GM23338 (cell line): ENCODE data around the gene SLC9A9. TPM values are rescaled to one million over a fixed set of nuclear protein-coding genes. Genes with fewer than 3 reads are reported as not detected.

Source experiments
- ATAC-seq: fragments of 200-7000 bp; cut with Tn5 transposase; 3 replicates; pipeline ENCODE4 v1.9.1; 2020
- DNase-seq: peaks from one replicate; pipeline ENCODE4 v3.0.0-alpha.2; 2015; ENCODE audit warnings: low spot score
- H2AFZ ChIP-seq: fragments of 200-600 bp; sonication (generic); 2 replicates; pipeline ENCODE4 v1.8.0; 2016; ENCODE audit warnings: antibody characterized with exemption, mild to moderate bottlenecking, moderate library complexity
- H3F3A ChIP-seq: fragments of 200-600 bp; sonication (generic); replicated peaks from 2 replicates; pipeline ENCODE4 v1.8.0; 2017; ENCODE audit warnings: antibody characterized with exemption, mixed run types, low read depth
- H3K27ac ChIP-seq: fragments of 200-600 bp; sonication (generic); 2 replicates; pipeline ENCODE4 v1.6.1; 2016; ENCODE audit warnings: low read depth
- H3K27me3 ChIP-seq: fragments of 200-600 bp; sonication (generic); 2 replicates; pipeline ENCODE4 v1.8.0; 2016; ENCODE audit warnings: mild to moderate bottlenecking, mixed run types, moderate library complexity; ENCODE audit not compliant: insufficient read depth
- H3K36me3 ChIP-seq: fragments of 200-600 bp; sonication (generic); 2 replicates; pipeline ENCODE4 v1.8.0; 2016; ENCODE audit warnings: mild to moderate bottlenecking; ENCODE audit not compliant: insufficient read depth
- H3K4me1 ChIP-seq: fragments of 200-600 bp; sonication (generic); 2 replicates; pipeline ENCODE4 v1.8.0; 2016; ENCODE audit warnings: mild to moderate bottlenecking, moderate library complexity; ENCODE audit not compliant: insufficient read depth
- H3K4me2 ChIP-seq: fragments of 200-600 bp; sonication (generic); 2 replicates; pipeline ENCODE4 v1.7.1; 2017; ENCODE audit warnings: mixed run types
- H3K4me3 ChIP-seq: fragments of 200-600 bp; sonication (generic); 2 replicates; pipeline ENCODE4 v1.6.1; 2016; ENCODE audit warnings: mixed run types
- H3K79me2 ChIP-seq: fragments of 200-600 bp; sonication (generic); replicated peaks from 2 replicates; pipeline ENCODE4 v1.8.0; 2017; ENCODE audit warnings: mild to moderate bottlenecking; ENCODE audit not compliant: insufficient read depth
- H3K9me2 ChIP-seq: fragments of 200-600 bp; sonication (generic); 2 replicates; pipeline ENCODE4 v1.8.0; 2017; ENCODE audit not compliant: insufficient read depth
- H4K20me1 ChIP-seq: fragments of 200-600 bp; sonication (generic); replicated peaks from 2 replicates; pipeline ENCODE4 v1.8.0; 2017; ENCODE audit warnings: mild to moderate bottlenecking; ENCODE audit not compliant: insufficient read depth
- H3K27ac Mint-ChIP-seq: 2 replicates; pipeline ENCODE4 v1.8.0; 2020; ENCODE audit warnings: inconsistent platforms, mild to moderate bottlenecking, moderate library complexity, mixed read lengths
- H3K27me3 Mint-ChIP-seq: 3 replicates; pipeline ENCODE4 v1.8.0; 2022; ENCODE audit warnings: low read depth, mild to moderate bottlenecking, moderate library complexity, mixed read lengths, inconsistent platforms; ENCODE audit not compliant: insufficient read depth, poor library complexity
- H3K36me3 Mint-ChIP-seq: 3 replicates; pipeline ENCODE4 v1.8.0; 2021; ENCODE audit warnings: low read depth, mild to moderate bottlenecking, inconsistent platforms, moderate library complexity, mixed read lengths
- H3K4me1 Mint-ChIP-seq: 3 replicates; pipeline ENCODE4 v1.8.0; 2020; ENCODE audit warnings: mild to moderate bottlenecking, inconsistent platforms, mixed read lengths
- H3K4me3 Mint-ChIP-seq: 3 replicates; pipeline ENCODE4 v1.8.0; 2021; ENCODE audit warnings: moderate library complexity, mild to moderate bottlenecking, inconsistent platforms, mixed read lengths
- H3K9me3 Mint-ChIP-seq: 3 replicates; pipeline ENCODE4 v1.8.0; 2020; ENCODE audit warnings: moderate library complexity, mild to moderate bottlenecking, inconsistent platforms, mixed read lengths
- CREB1 ChIP-seq: fragments of 250-450 bp; sonication (Bioruptor Pico); IDR thresholded peaks from 2 replicates; pipeline ENCODE4 v1.5.0; 2020; ENCODE audit warnings: low read depth, mild to moderate bottlenecking, moderate library complexity
- CTCF ChIP-seq, 2 experiments: fragments of 200-600 bp in 1 of 2; sonication (generic) in 1 of 2; conservative IDR thresholded peaks; 2 replicates each; pipeline versions ENCODE4 v1.5.1 to v1.6.1; 2016 to 2017; ENCODE audit warnings: antibody characterized with exemption in 2 of 2, low read depth in 2 of 2, mild to moderate bottlenecking in 2 of 2, moderate library complexity in 1 of 2
- ETS1 ChIP-seq: IDR thresholded peaks from 2 replicates; pipeline ENCODE4 v1.6.1; 2016; ENCODE audit warnings: antibody characterized with exemption
- EZH2phosphoT487 ChIP-seq: fragments of 200-600 bp; sonication (generic); IDR thresholded peaks from one replicate; pipeline ENCODE4 v1.8.1; 2018; ENCODE audit warnings: antibody characterized with exemption; ENCODE audit not compliant: unreplicated experiment
- JUNB ChIP-seq: IDR thresholded peaks from one replicate; pipeline ENCODE4 v1.6.1; 2016; ENCODE audit warnings: antibody characterized with exemption; ENCODE audit not compliant: unreplicated experiment
- NANOG ChIP-seq: IDR thresholded peaks from 2 replicates; pipeline ENCODE4 v1.6.1; 2016; ENCODE audit warnings: antibody characterized with exemption, borderline replicate concordance
- POLR2AphosphoS5 ChIP-seq: IDR thresholded peaks from 2 replicates; pipeline ENCODE4 v1.6.1; 2016; ENCODE audit warnings: antibody characterized with exemption, low read depth
- REST ChIP-seq: IDR thresholded peaks from one replicate; pipeline ENCODE4 v1.6.1; 2018; ENCODE audit warnings: antibody characterized with exemption; ENCODE audit not compliant: unreplicated experiment
- ZNF114 ChIP-seq: fragments of 250-450 bp; sonication (Bioruptor Pico); IDR thresholded peaks from 2 replicates; pipeline ENCODE4 v1.5.0; 2020; ENCODE audit warnings: mild to moderate bottlenecking, moderate library complexity
- ZNF331 ChIP-seq: fragments of 250-450 bp; sonication (Bioruptor Pico); IDR thresholded peaks from 2 replicates; pipeline ENCODE4 v1.5.0; 2020; ENCODE audit warnings: low read depth, mild to moderate bottlenecking, moderate library complexity
- ZNF462 ChIP-seq: fragments of 250-450 bp; sonication (Bioruptor Pico); IDR thresholded peaks from 2 replicates; pipeline ENCODE4 v1.5.0; 2020; ENCODE audit warnings: mild to moderate bottlenecking, moderate library complexity
- polyA plus RNA-seq: library from polyadenylated mRNA; unstranded; fragments of >200 nt; fragmentation: Nextera tagmentation; extraction: Ambion mirVana; gene quantifications from 2 replicates; pipeline ENCODE4 v1.2.1, GENCODE V29; 2016
- total RNA-seq: library from RNA; depleted of rRNA; stranded (reverse); fragments of >200 nt; shearing (Covaris generic); gene quantifications from 2 replicates; pipeline ENCODE4 v1.2.3, GENCODE V29; 2014

SLC9A9 gene
- total and polyA plus RNA-seq, 2 experiments from 2014 or later: 1.3 to 1.6 TPM

- DNase-seq (no peak), ATAC-seq (no peak)
- Histone ChIP-seq H3K27ac (no peak overlapping the region), H3K9me2 (no peaks in the 10 kb centered on the region), H3K4me1 (no peaks in the 10 kb centered on the region), H3K27me3 (no peaks in the 10 kb centered on the region), H2AFZ (no peak overlapping the region), H3K79me2 (no peaks in the 10 kb centered on the region), H3K4me3 (no peak overlapping the region), H3K4me2 (no peak overlapping the region), H3F3A (no peaks in the 10 kb centered on the region), H3K36me3 (no peaks in the 10 kb centered on the region), H4K20me1 (no peaks in the 10 kb centered on the region)
- Mint-ChIP-seq H3K4me3 (no peak overlapping the region), H3K27ac (no peak overlapping the region), H3K36me3 (no peaks in the 10 kb centered on the region), H3K4me1 (peaks cover 5% of the 10 kb centered on the region; the same call in 2 of the 3 replicates), H3K9me3 (no peaks in the 10 kb centered on the region), H3K27me3 (peaks cover 2% of the 10 kb centered on the region)
- TF ChIP-seq REST (no peak), POLR2AphosphoS5 (no peak), CTCF (conservative IDR thresholded peaks at IDR 0.05; ENCODE audit: low read depth in 2 of 2) (no peak), JUNB (no peak), CREB1 (CRISPR knock-in tag) (no peak), ETS1 (no peak), ZNF462 (no peak), EZH2phosphoT487 (no peak), ZNF331 (CRISPR knock-in tag) (no peak), ZNF114 (CRISPR knock-in tag) (no peak), NANOG (no peak)
Measured at GRCh38 chr3:143896486-143896885, 48.2 kb upstream of the SLC9A9 start.
